Measurements from ENCODE around the gene SSNA1. TPM values are rescaled to one million over a fixed set of nuclear protein-coding genes. Genes with fewer than 3 reads are reported as not detected.

Gene SSNA1
- total RNA-seq, 2 donors from 2014 or later: 114 to 124 TPM

- Histone ChIP-seq H3K27ac (peak overlapping the region in 1 of 2 donors; percentile 72), H3K4me1 (replicated peaks) (peaks cover 5% of the 10 kb centered on the region), H3K27me3 (replicated peaks; ENCODE audit: insufficient read depth) (no peaks in the 10 kb centered on the region), H3K9me3 (no peaks in the 10 kb centered on the region), H3K36me3 (no peaks in the 10 kb centered on the region), H3K4me3 (no peak overlapping the region)
- TF ChIP-seq POLR2A (IDR thresholded peaks at IDR 0.05): no peak
- no peak for TF ChIP-seq POLR2AphosphoS5 (IDR thresholded peaks at IDR 0.05)
- no peak for TF ChIP-seq CTCF (IDR thresholded peaks at IDR 0.05)
- DNase-seq (ENCODE audit: low spot score): no peak
- 84% methylated on average over 12 of the region's 12 CpGs for WGBS
- intact Hi-C loops (cut with DNase I): no loop called here
Measured at GRCh38 chr9:137218754-137219271, 30.3 kb downstream of the SSNA1 start.

DNA sequence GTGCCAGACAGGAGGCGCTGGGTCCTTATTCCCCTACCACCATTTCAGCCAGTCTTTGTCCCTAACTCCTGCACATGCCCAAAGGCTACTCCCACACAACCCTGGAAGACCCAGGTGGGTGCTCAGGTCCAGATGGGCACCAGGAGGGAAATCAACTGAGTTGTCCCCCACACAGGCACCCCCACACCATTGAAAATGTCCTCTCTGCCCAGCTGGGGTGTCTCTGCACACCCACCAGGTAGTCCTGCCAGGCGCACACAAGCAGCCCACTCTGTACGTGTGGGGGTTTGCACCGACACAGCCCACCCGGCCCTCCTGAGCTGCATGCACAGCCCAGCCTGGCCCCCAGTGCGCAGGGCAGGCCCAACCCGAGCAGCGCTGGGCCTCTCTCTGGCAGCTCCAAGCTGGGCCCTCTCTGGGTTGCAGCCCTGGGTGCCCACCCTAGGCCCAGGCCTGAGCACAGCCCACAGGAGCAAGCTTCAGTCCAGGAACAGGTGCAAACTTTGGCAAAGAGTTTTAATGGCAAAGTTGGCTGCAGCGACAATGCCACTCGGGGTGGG, 31.4 kb downstream of the SSNA1 start:
- Histone ChIP-seq H3K27ac (no peak overlapping the region), H3K4me1 (replicated peaks) (peaks cover 5% of the 10 kb centered on the region), H3K36me3 (no peaks in the 10 kb centered on the region), H3K27me3 (replicated peaks; ENCODE audit: insufficient read depth) (no peaks in the 10 kb centered on the region), H3K4me3 (no peak overlapping the region), H3K9me3 (no peaks in the 10 kb centered on the region)
- TF ChIP-seq POLR2A (IDR thresholded peaks at IDR 0.05) (no peak), POLR2AphosphoS5 (IDR thresholded peaks at IDR 0.05) (no peak), CTCF (IDR thresholded peaks at IDR 0.05) (no peak)
- WGBS: 88% methylated on average over 9 of the region's 10 CpGs
- intact Hi-C loops (cut with DNase I): no loop called here
- no peak for DNase-seq (ENCODE audit: low spot score)

- no peak for DNase-seq (ENCODE audit: low spot score)
- H3K4me3 ChIP-seq: no peak overlapping the region
- no peak overlapping the region for H3K27ac ChIP-seq
- WGBS: 90% methylated on average over 52 of the region's 52 CpGs
- H3K27me3 ChIP-seq (replicated peaks; ENCODE audit: insufficient read depth): no peaks in the 10 kb centered on the region
- peaks cover 5% of the 10 kb centered on the region for H3K4me1 ChIP-seq (replicated peaks)
- no peaks in the 10 kb centered on the region for H3K9me3 ChIP-seq
- H3K36me3 ChIP-seq: no peaks in the 10 kb centered on the region
- intact Hi-C loops (cut with DNase I): no loop called here
- no peak for TF ChIP-seq POLR2AphosphoS5 (IDR thresholded peaks at IDR 0.05)
Measured at GRCh38 chr9:137220317-137221094, 32.0 kb downstream of the SSNA1 start.

DNA sequence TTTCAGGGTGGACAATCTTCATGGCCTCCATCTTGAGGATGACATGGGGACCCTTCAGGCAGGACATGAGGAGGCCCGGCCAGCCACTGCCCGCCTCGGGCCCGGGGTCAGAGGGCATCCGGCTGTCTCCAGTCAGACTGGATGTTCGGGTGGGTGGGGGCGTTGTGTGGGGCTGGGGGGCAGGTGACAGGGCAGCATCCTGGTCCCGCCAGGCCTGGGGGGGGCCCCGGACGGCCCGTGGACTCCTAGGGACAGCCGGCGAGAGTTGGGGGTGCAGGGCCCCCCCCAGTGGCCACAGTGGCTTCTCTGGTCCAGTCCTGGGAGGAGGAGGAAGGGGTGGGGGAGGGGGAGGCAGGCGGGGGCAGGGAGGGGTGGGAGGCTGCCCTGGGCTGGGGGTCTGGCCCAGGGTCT, 32.6 kb downstream of the SSNA1 start:
- no peaks in the 10 kb centered on the region for H3K36me3 ChIP-seq
- no peak overlapping the region for H3K4me3 ChIP-seq
- DNase-seq (ENCODE audit: low spot score): no peak
- peak overlapping the region in 1 of 2 donors; percentile 50 for H3K27ac ChIP-seq
- H3K9me3 ChIP-seq: no peaks in the 10 kb centered on the region
- H3K4me1 ChIP-seq (replicated peaks): peaks cover 5% of the 10 kb centered on the region
- intact Hi-C loops (cut with DNase I): no loop called here
- TF ChIP-seq POLR2A (IDR thresholded peaks at IDR 0.05) (no peak), POLR2AphosphoS5 (IDR thresholded peaks at IDR 0.05) (no peak), CTCF (IDR thresholded peaks at IDR 0.05) (no peak)
- 78% methylated on average over 14 of the region's 14 CpGs for WGBS
- no peaks in the 10 kb centered on the region for H3K27me3 ChIP-seq (replicated peaks; ENCODE audit: insufficient read depth)

DNA sequence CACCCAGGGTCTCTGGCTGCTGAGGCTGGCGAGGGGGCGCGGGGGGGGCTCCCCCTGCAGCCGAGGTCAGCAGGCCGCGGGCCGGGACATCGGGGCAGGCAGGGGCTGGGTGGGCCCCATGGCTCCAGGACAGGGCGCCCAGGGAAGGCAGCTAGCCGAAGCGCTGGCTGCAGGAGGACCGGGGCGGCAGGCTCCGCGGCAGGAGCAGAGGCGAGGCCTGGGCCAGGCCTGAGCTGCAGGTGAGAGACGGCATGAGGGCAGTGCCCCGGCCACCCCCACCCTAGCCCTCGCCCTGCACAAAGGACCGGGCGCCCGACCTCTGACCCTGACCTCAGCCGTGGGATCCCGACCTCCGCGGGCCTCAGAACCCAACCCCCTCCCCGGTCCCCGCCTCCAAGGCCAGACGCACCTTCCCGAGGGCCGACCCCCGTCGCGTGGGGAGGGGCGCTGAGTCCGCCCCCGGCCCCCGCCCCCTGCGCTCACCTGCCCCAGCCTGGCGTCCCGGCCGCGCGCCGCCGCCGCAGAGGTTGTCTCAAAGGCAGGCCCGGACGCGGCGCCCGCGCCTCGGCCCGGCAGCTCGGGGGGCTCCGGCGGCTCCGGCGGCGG, 33.1 kb downstream of the SSNA1 start:
- no peak for DNase-seq (ENCODE audit: low spot score)
- H3K9me3 ChIP-seq: no peaks in the 10 kb centered on the region
- peak overlapping the region in 1 of 2 donors; percentile 50 for H3K27ac ChIP-seq
- H3K4me1 ChIP-seq (replicated peaks): peaks cover 5% of the 10 kb centered on the region
- no peaks in the 10 kb centered on the region for H3K36me3 ChIP-seq
- no peaks in the 10 kb centered on the region for H3K27me3 ChIP-seq (replicated peaks; ENCODE audit: insufficient read depth)
- WGBS: 11% methylated on average over 14 of the region's 61 CpGs
- H3K4me3 ChIP-seq: peak overlapping the region; percentile 37 to 45
- intact Hi-C loops (cut with DNase I): no loop called here
- TF ChIP-seq POLR2A (IDR thresholded peaks at IDR 0.05): no peak
- no peak for TF ChIP-seq POLR2AphosphoS5 (IDR thresholded peaks at IDR 0.05)
- no peak for TF ChIP-seq CTCF (IDR thresholded peaks at IDR 0.05)
